Caco-2 (cell line): ENCODE data around the gene CSTA. TPM values are rescaled to one million over a fixed set of nuclear protein-coding genes. Genes with fewer than 3 reads are reported as not detected.
A peak's percentile ranks its signal among the peaks of the same experiment; 100 is the strongest.

Source experiments
- BruUV-seq: library from RNA; stranded (reverse); fragments of 400-500 nt; replicated peaks from 2 replicates; lab custom pipeline; 2021; lab: Mats Ljungman, UMichigan
- CTCF ChIA-PET: fragments of 300-600 bp; sonication (Branson Sonifier 250); formaldehyde crosslinking; loops from one replicate; lab custom pipeline; 2022; ENCODE audit warnings: antibody characterized with exemption; lab: Charles Lee
- POLR2A ChIA-PET: fragments of 300-600 bp; sonication (Branson Sonifier 250); formaldehyde crosslinking; loops from one replicate; lab custom pipeline; 2022; ENCODE audit warnings: antibody characterized with exemption; lab: Charles Lee
- DNase-seq, 2 experiments: peaks; one replicate each; pipeline versions ENCODE4 v3.0.0 to v3.0.0-alpha.2; 2020 to 2022
- H3K27me3 ChIP-seq: replicated peaks from 2 replicates; pipeline ENCODE4 v1.6.0; 2011; ENCODE audit warnings: low read length; ENCODE audit not compliant: control insufficient read depth, insufficient read depth
- H3K36me3 ChIP-seq: 2 replicates; pipeline ENCODE4 v1.5.1; 2011; ENCODE audit warnings: low read length; ENCODE audit not compliant: control insufficient read depth, insufficient read depth
- H3K4me1 ChIP-seq: fragments of 250-450 bp; sonication (Bioruptor Pico); 2 replicates; pipeline ENCODE4 v1.5.1; 2020; ENCODE audit warnings: mild to moderate bottlenecking
- H3K4me3 ChIP-seq: 2 replicates; pipeline ENCODE4 v1.5.1; 2011; ENCODE audit warnings: low read depth, mild to moderate bottlenecking, control low read depth, low read length
- H3K9me3 ChIP-seq: fragments of 250-450 bp; sonication (Bioruptor Pico); 2 replicates; pipeline ENCODE4 v1.5.1; 2020; ENCODE audit warnings: mild to moderate bottlenecking, moderate library complexity
- H3K27ac Mint-ChIP-seq: one replicate; pipeline ENCODE4 v1.8.0; 2022; ENCODE audit warnings: mixed read lengths; ENCODE audit not compliant: unreplicated experiment
- H3K27me3 Mint-ChIP-seq: one replicate; pipeline ENCODE4 v1.8.0; 2022; ENCODE audit warnings: mixed read lengths; ENCODE audit not compliant: insufficient read depth, unreplicated experiment
- H3K36me3 Mint-ChIP-seq: one replicate; pipeline ENCODE4 v1.8.0; 2022; ENCODE audit warnings: mild to moderate bottlenecking, mixed read lengths; ENCODE audit not compliant: insufficient read depth, unreplicated experiment
- H3K4me1 Mint-ChIP-seq: one replicate; pipeline ENCODE4 v1.8.0; 2022; ENCODE audit warnings: low read depth, mixed read lengths; ENCODE audit not compliant: unreplicated experiment
- H3K4me3 Mint-ChIP-seq: one replicate; pipeline ENCODE4 v1.8.0; 2022; ENCODE audit warnings: mild to moderate bottlenecking, moderate library complexity, mixed read lengths; ENCODE audit not compliant: unreplicated experiment
- H3K9me3 Mint-ChIP-seq: one replicate; pipeline ENCODE4 v1.8.0; 2022; ENCODE audit warnings: mixed read lengths; ENCODE audit not compliant: unreplicated experiment
- CTCF ChIP-seq, 2 experiments: fragments of 200-600 bp in 1 of 2; IDR thresholded peaks; 1 replicate in 1 of 2; 2 replicates in 1 of 2; pipeline versions ENCODE4 v1.5.1 to v1.8.0; 2011 to 2022; ENCODE audit warnings: antibody characterized with exemption in 1 of 2, control low read depth in 1 of 2, inconsistent platforms in 1 of 2, low read depth in 1 of 2, low read length in 1 of 2, mild to moderate bottlenecking in 1 of 2, moderate library complexity in 1 of 2; ENCODE audit not compliant: insufficient read depth in 1 of 2, severe bottlenecking in 1 of 2, unreplicated experiment in 1 of 2
- intact Hi-C: fragments of 100-400 bp; cut with micrococcal nuclease; formaldehyde crosslinking; loops from one replicate; pipeline ENCODE4 v1.10.0; 2022; ENCODE audit not compliant: unreplicated experiment
- total RNA-seq: library from RNA; stranded (reverse); gene quantifications from 2 replicates; pipeline ENCODE4 v1.2.3, GENCODE V29; 2022

Gene CSTA
- total RNA-seq, 1 experiment from 2014 or later: 1.1 TPM

DNA sequence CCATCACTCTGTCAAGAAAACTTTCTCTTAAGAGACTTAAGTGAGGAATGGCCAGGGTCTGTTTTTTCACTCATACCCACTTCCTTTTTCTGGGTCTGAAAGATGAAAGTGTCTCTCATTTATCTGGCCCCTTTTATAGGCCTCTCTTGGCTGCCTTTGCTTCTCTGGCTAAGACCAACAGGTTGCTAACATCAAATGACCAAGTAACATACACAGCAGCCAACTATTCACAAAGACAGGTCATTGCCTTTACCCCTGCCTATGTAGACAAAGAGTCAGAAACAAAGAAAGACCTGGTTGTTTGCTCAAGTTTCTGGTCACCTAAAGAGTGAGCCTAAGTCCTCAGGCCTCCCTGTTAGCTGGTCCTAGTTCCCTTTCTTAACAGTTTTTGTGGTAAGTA is 24.0 kb upstream of the CSTA start:
- intact Hi-C loops: loop anchor here (5.0 kb wide), 1 partner anchor 199 kb away; no protein-coding TSS in a partner anchor
- no peak for TF ChIP-seq CTCF (IDR thresholded peaks at IDR 0.05; ENCODE audit: insufficient read depth in 1 of 2, low read depth in 1 of 2, low read length in 1 of 2, severe bottlenecking in 1 of 2, unreplicated experiment in 1 of 2)

GRCh38 chr3:122305818-122306621 is 19.0 kb upstream of the CSTA start:
- Histone ChIP-seq H3K4me1 (0 out of 2 replicates have a peak, but pooled peaks cover 2% of the 10 kb centered on the region), H3K36me3 (no peaks in the 10 kb centered on the region), H3K9me3 (no peaks in the 10 kb centered on the region), H3K27me3 (no peaks in the 10 kb centered on the region), H3K4me3 (no peak overlapping the region)
- peak in 1 of 2 experiments; percentile 54 for TF ChIP-seq CTCF (IDR thresholded peaks at IDR 0.05; ENCODE audit: insufficient read depth in 1 of 2, low read depth in 1 of 2, low read length in 1 of 2, severe bottlenecking in 1 of 2, unreplicated experiment in 1 of 2)
- H3K27ac Mint-ChIP-seq: no peak overlapping the region
- no peaks in the 10 kb centered on the region for H3K27me3 Mint-ChIP-seq
- intact Hi-C loops: loop anchor here (1.0 to 2.0 kb wide), 3 partner anchors 50 to 759 kb away; partner anchors contain the start of gene FAM162A
- ChIA-PET POLR2A (interaction anchor here (0.9 kb wide), 1 partner anchor 78 kb away, joined by 6 read pairs; the partner anchor contains the start of gene FAM162A), CTCF (interaction anchor here (0.7 to 2.7 kb wide), 13 partner anchors 13 to 759 kb away, joined by 3 to 28 read pairs (median 4); partner anchors contain the start of genes FAM162A, MIX23 and WDR5B)
- no peaks in the 10 kb centered on the region for H3K9me3 Mint-ChIP-seq
- DNase-seq: peak; percentile 43 to 48
- BruUV-seq: no TSS peak
- H3K4me1 Mint-ChIP-seq: no peaks in the 10 kb centered on the region
- no peaks in the 10 kb centered on the region for H3K36me3 Mint-ChIP-seq
- peak overlapping the region; percentile 19 for H3K4me3 Mint-ChIP-seq

More for the DNA sequence above, 24.0 kb upstream of the CSTA start:
- no peaks in the 10 kb centered on the region for H3K27me3 ChIP-seq
- Mint-ChIP-seq H3K36me3 (no peaks in the 10 kb centered on the region), H3K4me1 (no peaks in the 10 kb centered on the region), H3K4me3 (no peak overlapping the region), H3K27me3 (no peaks in the 10 kb centered on the region), H3K27ac (no peak overlapping the region), H3K9me3 (peaks cover 10% of the 10 kb centered on the region)
- no peaks in the 10 kb centered on the region for H3K9me3 ChIP-seq
- DNase-seq: no peak
- no TSS peak for BruUV-seq
- no peaks in the 10 kb centered on the region for H3K36me3 ChIP-seq
- ChIA-PET POLR2A (no interaction called here), CTCF (no interaction called here)
- H3K4me3 ChIP-seq: no peak overlapping the region
- 0 out of 2 replicates have a peak, but pooled peaks cover 2% of the 10 kb centered on the region for H3K4me1 ChIP-seq

DNA sequence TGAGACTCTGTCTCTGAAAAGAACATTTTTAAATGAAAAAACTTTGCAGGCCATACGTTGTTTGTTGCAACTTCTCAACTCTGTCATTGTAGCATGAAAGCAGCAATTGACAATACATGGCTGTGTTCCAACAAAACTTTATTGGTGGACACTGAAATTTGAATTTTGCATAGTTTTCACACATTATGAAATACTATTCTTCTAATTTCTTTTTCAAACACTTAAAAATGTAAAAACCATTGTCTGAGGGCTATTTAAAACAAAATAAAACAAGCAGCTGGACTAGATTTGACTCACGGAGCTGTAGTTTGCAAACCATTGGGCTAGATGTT is 18.5 kb upstream of the CSTA start:
- no peak for DNase-seq
- H3K4me3 ChIP-seq: no peak overlapping the region
- ChIA-PET CTCF (interaction anchor here (0.7 to 2.7 kb wide), 14 partner anchors 14 to 760 kb away, joined by 3 to 28 read pairs (median 4); partner anchors contain the start of genes FAM162A, MIX23 and WDR5B), POLR2A (interaction anchor here (0.9 kb wide), 1 partner anchor 78 kb away, joined by 6 read pairs; the partner anchor contains the start of gene FAM162A)
- Mint-ChIP-seq H3K9me3 (no peaks in the 10 kb centered on the region), H3K4me3 (no peak overlapping the region), H3K27ac (no peak overlapping the region), H3K27me3 (no peaks in the 10 kb centered on the region), H3K36me3 (no peaks in the 10 kb centered on the region), H3K4me1 (no peaks in the 10 kb centered on the region)
- 0 out of 2 replicates have a peak, but pooled peaks cover 2% of the 10 kb centered on the region for H3K4me1 ChIP-seq
- no peaks in the 10 kb centered on the region for H3K9me3 ChIP-seq
- no peaks in the 10 kb centered on the region for H3K36me3 ChIP-seq
- no peaks in the 10 kb centered on the region for H3K27me3 ChIP-seq
- TF ChIP-seq CTCF (IDR thresholded peaks at IDR 0.05; ENCODE audit: insufficient read depth in 1 of 2, low read depth in 1 of 2, low read length in 1 of 2, severe bottlenecking in 1 of 2, unreplicated experiment in 1 of 2): no peak
- BruUV-seq: no TSS peak
- intact Hi-C loops: loop anchor here (1.0 to 2.0 kb wide), 3 partner anchors 50 to 760 kb away; partner anchors contain the start of gene FAM162A
